WTC11 (cell line): ENCODE results near the gene OR52M1.
"Not testable (repeated sequence)": the region's sequence is repeated elsewhere in the genome, so short reads cannot be mapped to it uniquely, and the experiment has no call there.

Source experiments
- GRHL2 ChIP-seq: fragments of 250-450 bp; sonication (Bioruptor Pico); IDR thresholded peaks from 2 replicates; pipeline ENCODE4 v1.8.0; 2022; ENCODE audit warnings: mild to moderate bottlenecking, moderate library complexity; ENCODE audit not compliant: insufficient replicate concordance, severe bottlenecking
- SP1 ChIP-seq: sonication (generic); formaldehyde crosslinking; conservative IDR thresholded peaks from 2 replicates; pipeline ENCODE4 v1.8.1; 2022; ENCODE audit warnings: missing genetic modification reagents
- TF ChIP-seq, protein P1 (sequence below): fragments of 200-600 bp; IDR thresholded peaks from 2 replicates; pipeline ENCODE4 v1.8.0; 2022; ENCODE audit warnings: antibody characterized with exemption
- TF ChIP-seq, protein P2 (sequence below): sonication (generic); formaldehyde crosslinking; IDR thresholded peaks from 2 replicates; pipeline ENCODE4 v1.8.0; 2023; ENCODE audit warnings: missing genetic modification reagents, mild to moderate bottlenecking, borderline replicate concordance

DNA sequence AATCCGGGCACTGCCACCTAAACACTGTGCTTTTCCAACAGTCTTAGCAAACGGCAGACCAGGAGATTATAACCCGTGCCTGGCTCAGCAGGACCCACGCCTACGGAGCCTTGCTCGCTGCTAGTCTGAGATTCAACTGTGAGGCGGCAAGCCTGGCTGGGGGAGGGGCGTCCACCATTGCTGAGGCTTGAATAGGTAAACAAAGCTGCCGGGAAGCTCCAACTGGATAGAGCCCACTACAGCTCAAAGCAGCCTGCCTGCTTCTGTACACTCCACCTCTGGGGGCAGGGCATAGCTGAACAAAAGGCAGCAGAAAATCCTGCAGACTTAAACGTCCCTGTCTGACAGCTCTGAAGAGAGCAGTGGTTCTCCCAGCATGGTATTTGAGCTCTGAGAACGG is 13.3 kb upstream of the OR52M1 start:
- TF ChIP-seq, protein P1, sequence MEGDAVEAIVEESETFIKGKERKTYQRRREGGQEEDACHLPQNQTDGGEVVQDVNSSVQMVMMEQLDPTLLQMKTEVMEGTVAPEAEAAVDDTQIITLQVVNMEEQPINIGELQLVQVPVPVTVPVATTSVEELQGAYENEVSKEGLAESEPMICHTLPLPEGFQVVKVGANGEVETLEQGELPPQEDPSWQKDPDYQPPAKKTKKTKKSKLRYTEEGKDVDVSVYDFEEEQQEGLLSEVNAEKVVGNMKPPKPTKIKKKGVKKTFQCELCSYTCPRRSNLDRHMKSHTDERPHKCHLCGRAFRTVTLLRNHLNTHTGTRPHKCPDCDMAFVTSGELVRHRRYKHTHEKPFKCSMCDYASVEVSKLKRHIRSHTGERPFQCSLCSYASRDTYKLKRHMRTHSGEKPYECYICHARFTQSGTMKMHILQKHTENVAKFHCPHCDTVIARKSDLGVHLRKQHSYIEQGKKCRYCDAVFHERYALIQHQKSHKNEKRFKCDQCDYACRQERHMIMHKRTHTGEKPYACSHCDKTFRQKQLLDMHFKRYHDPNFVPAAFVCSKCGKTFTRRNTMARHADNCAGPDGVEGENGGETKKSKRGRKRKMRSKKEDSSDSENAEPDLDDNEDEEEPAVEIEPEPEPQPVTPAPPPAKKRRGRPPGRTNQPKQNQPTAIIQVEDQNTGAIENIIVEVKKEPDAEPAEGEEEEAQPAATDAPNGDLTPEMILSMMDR, result not testable (repeated sequence)
- not testable (repeated sequence) for TF ChIP-seq SP1, GRHL2
- TF ChIP-seq, protein P2, sequence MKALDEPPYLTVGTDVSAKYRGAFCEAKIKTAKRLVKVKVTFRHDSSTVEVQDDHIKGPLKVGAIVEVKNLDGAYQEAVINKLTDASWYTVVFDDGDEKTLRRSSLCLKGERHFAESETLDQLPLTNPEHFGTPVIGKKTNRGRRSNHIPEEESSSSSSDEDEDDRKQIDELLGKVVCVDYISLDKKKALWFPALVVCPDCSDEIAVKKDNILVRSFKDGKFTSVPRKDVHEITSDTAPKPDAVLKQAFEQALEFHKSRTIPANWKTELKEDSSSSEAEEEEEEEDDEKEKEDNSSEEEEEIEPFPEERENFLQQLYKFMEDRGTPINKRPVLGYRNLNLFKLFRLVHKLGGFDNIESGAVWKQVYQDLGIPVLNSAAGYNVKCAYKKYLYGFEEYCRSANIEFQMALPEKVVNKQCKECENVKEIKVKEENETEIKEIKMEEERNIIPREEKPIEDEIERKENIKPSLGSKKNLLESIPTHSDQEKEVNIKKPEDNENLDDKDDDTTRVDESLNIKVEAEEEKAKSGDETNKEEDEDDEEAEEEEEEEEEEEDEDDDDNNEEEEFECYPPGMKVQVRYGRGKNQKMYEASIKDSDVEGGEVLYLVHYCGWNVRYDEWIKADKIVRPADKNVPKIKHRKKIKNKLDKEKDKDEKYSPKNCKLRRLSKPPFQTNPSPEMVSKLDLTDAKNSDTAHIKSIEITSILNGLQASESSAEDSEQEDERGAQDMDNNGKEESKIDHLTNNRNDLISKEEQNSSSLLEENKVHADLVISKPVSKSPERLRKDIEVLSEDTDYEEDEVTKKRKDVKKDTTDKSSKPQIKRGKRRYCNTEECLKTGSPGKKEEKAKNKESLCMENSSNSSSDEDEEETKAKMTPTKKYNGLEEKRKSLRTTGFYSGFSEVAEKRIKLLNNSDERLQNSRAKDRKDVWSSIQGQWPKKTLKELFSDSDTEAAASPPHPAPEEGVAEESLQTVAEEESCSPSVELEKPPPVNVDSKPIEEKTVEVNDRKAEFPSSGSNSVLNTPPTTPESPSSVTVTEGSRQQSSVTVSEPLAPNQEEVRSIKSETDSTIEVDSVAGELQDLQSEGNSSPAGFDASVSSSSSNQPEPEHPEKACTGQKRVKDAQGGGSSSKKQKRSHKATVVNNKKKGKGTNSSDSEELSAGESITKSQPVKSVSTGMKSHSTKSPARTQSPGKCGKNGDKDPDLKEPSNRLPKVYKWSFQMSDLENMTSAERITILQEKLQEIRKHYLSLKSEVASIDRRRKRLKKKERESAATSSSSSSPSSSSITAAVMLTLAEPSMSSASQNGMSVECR (CRISPR knock-in tag), result not testable (repeated sequence)
